H1 (cell line): Measurements from ENCODE around the gene TLR5. TPM values are rescaled to one million over a fixed set of nuclear protein-coding genes. Genes with fewer than 3 reads are reported as not detected.

Source experiments
- ATF2 ChIP-seq: IDR thresholded peaks from 2 replicates; pipeline ENCODE4 v1.6.1; 2012; ENCODE audit warnings: low read length, inconsistent platforms
- CHD7 ChIP-seq: fragments of 300-600 bp; sonication (generic); IDR thresholded peaks from 2 replicates; pipeline ENCODE4 v1.7.1; 2012; ENCODE audit warnings: low read length, moderate library complexity, mild to moderate bottlenecking, inconsistent platforms; ENCODE audit not compliant: insufficient replicate concordance
- JUN ChIP-seq: IDR thresholded peaks from 2 replicates; pipeline ENCODE4 v1.6.1; 2011; ENCODE audit warnings: low read depth, mild to moderate bottlenecking, improper control_type of control experiment, low read length
- NANOG ChIP-seq: IDR thresholded peaks from 2 replicates; pipeline ENCODE4 v1.6.1; 2011; ENCODE audit warnings: low read length, low read depth, mild to moderate bottlenecking, inconsistent platforms; ENCODE audit not compliant: insufficient read depth, poor library complexity, severe bottlenecking
- RNF2 ChIP-seq: fragments of 200-900, 300-1000 bp; sonication (generic); IDR thresholded peaks from 2 replicates; pipeline ENCODE4 v1.7.1; 2016; ENCODE audit warnings: borderline replicate concordance, low read depth, mild to moderate bottlenecking, antibody characterized with exemption, low read length; ENCODE audit not compliant: poor library complexity, severe bottlenecking; ENCODE audit errors: missing control alignments
- RXRA ChIP-seq: IDR thresholded peaks from 2 replicates; pipeline ENCODE4 v1.6.1; 2011; ENCODE audit warnings: low read depth, mild to moderate bottlenecking, low read length, moderate library complexity; ENCODE audit not compliant: insufficient read depth
- TAF7 ChIP-seq: optimal IDR thresholded peaks from 2 replicates; pipeline ENCODE3; 2011; ENCODE audit warnings: low read depth, mild to moderate bottlenecking, inconsistent platforms, low read length, moderate library complexity, borderline replicate concordance
- TCF12 ChIP-seq: IDR thresholded peaks from 2 replicates; pipeline ENCODE4 v1.6.1; 2011; ENCODE audit warnings: low read depth, mild to moderate bottlenecking, low read length
- TEAD4 ChIP-seq: IDR thresholded peaks from 2 replicates; pipeline ENCODE4 v1.6.1; 2012; ENCODE audit warnings: low read depth, low read length, inconsistent platforms, mixed read lengths
- polyA plus RNA-seq, 7 experiments: library from polyadenylated mRNA; depleted of rRNA in 3 of 7; stranded (reverse) in 5 of 7; unstranded in 2 of 7; fragments of >200 nt in 5 of 7; fragments of 200-250 nt in 2 of 7; gene quantifications; 1 replicate in 5 of 7; 2 replicates in 1 of 7; 4 replicates in 1 of 7; pipeline versions ENCODE4 v1.2.1 to v1.2.3, GENCODE V29; 2011 to 2013; ENCODE audit warnings: missing spikeins in 2 of 7, mixed read lengths in 2 of 7
- total RNA-seq: library from RNA; stranded (reverse); fragmentation: NEBNext Ultra II Directional; extraction: Animal tissue kit (Norgen Biotek cat#: 25700); gene quantifications from 2 replicates; pipeline ENCODE4 v1.2.1, GENCODE V29; 2021

TLR5 gene
- total and polyA plus RNA-seq, 2 of the 8 experiments (the other 6 are each of a cell fraction or from before 2014, with no cell fraction given) = 0.35 to 0.74 TPM

GRCh38 chr1:223109581-223110026, 33.4 kb downstream of the TLR5 start (continued):
- TF ChIP-seq CHD7 = no peak
- TF ChIP-seq JUN = no peak
- no peak for TF ChIP-seq TEAD4
- TF ChIP-seq ATF2 = no peak
- TF ChIP-seq TCF12 = no peak
- TF ChIP-seq RNF2 = no peak
- no peak for TF ChIP-seq RXRA
- no peak for TF ChIP-seq NANOG
- no peak for TF ChIP-seq TAF7
